A549 (cell line): ENCODE data around the gene AEBP1. TPM values are rescaled to one million over a fixed set of nuclear protein-coding genes. Genes with fewer than 3 reads are reported as not detected.

Experiments used
- ATAC-seq, 2 experiments: fragments of 200-7000 bp in 1 of 2; fragments of >200 bp in 1 of 2; cut with Nextera tagmentation in 1 of 2; cut with Tn5 transposase in 1 of 2; 3 replicates each; pipeline versions ENCODE4 v1.8.0 to v1.9.1; 2018 to 2020; ENCODE audit warnings: mild to moderate bottlenecking in 1 of 2, moderate library complexity in 1 of 2
- CTCF ChIA-PET: fragments of 300-600 bp; sonication (Branson Sonifier 250); formaldehyde crosslinking; extraction: SDS; loops from one replicate; lab custom pipeline; 2021; ENCODE audit warnings: antibody characterized with exemption, inconsistent platforms; lab: Yijun Ruan, JAX
- POLR2A ChIA-PET: fragments of 350-600 bp; formaldehyde crosslinking; extraction: SDS; loops from one replicate; lab custom pipeline; 2021; ENCODE audit warnings: antibody characterized with exemption, inconsistent platforms; lab: Yijun Ruan, JAX
- DNase-seq, 2 experiments: peaks; one replicate each; pipeline versions ENCODE4 v3.0.0 to v3.0.0-alpha.2; 2011 to 2016; ENCODE audit warnings: low read depth in 1 of 2, low spot score in 1 of 2
- FAIRE-seq: peaks from 2 replicates; lab custom pipeline; 2011; peaks lifted over from hg19 to GRCh38; lab: Jason Lieb, UNC
- H3K27ac ChIP-seq, 2 experiments: fragments of >200 bp; sonication (Bioruptor Twin); formaldehyde crosslinking; 3 replicates each; pipeline ENCODE4 v1.5.1; 2016 to 2017
- H3K4me1 ChIP-seq: fragments of >200 bp; sonication (Bioruptor Twin); formaldehyde crosslinking; 3 replicates; pipeline ENCODE4 v1.6.1; 2016
- H3K4me2 ChIP-seq: fragments of >200 bp; sonication (Bioruptor Twin); formaldehyde crosslinking; 3 replicates; pipeline ENCODE4 v1.6.1; 2016
- H3K4me3 ChIP-seq: fragments of >200 bp; sonication (Bioruptor Twin); formaldehyde crosslinking; 3 replicates; pipeline ENCODE4 v1.5.1; 2016
- H3K9me3 ChIP-seq: fragments of >200 bp; sonication (Bioruptor Twin); formaldehyde crosslinking; 3 replicates; pipeline ENCODE4 v1.6.1; 2016
- BHLHE40 ChIP-seq: IDR thresholded peaks from 2 replicates; pipeline ENCODE4 v1.6.1; 2012; ENCODE audit warnings: low read depth, low read length, inconsistent platforms
- CBX2 ChIP-seq: fragments of 200-600 bp; sonication (generic); IDR thresholded peaks from 2 replicates; pipeline ENCODE4 v1.6.1; 2016; ENCODE audit warnings: low read depth, mild to moderate bottlenecking, borderline replicate concordance
- E2F6 ChIP-seq: IDR thresholded peaks from 2 replicates; pipeline ENCODE4 v1.6.1; 2012; ENCODE audit warnings: low read depth, borderline replicate concordance
- EHF ChIP-seq: fragments of 250-450 bp; sonication (Bioruptor Pico); IDR thresholded peaks from 2 replicates; pipeline ENCODE4 v1.5.0; 2020; ENCODE audit warnings: mild to moderate bottlenecking
- EHMT2 ChIP-seq: fragments of 200-600 bp; sonication (generic); IDR thresholded peaks from 2 replicates; pipeline ENCODE4 v1.6.1; 2016; ENCODE audit warnings: antibody characterized with exemption, low read depth, mild to moderate bottlenecking, moderate library complexity
- EP300 ChIP-seq, 2 experiments: fragments of >200 bp; sonication (Bioruptor Twin); formaldehyde crosslinking; IDR thresholded peaks; 2 replicates in 1 of 2; 3 replicates in 1 of 2; pipeline ENCODE4 v1.6.1; 2016 to 2017
- FOSB ChIP-seq: fragments of 250-450 bp; sonication (Bioruptor Pico); IDR thresholded peaks from 2 replicates; pipeline ENCODE4 v1.5.0; 2020; ENCODE audit warnings: mild to moderate bottlenecking, moderate library complexity
- FOSL2 ChIP-seq, 2 experiments: fragments of 450-650 bp in 1 of 2; fragments of >200 bp in 1 of 2; sonication (Bioruptor Twin) in 1 of 2; formaldehyde crosslinking; IDR thresholded peaks; 2 replicates each; pipeline versions ENCODE4 v1.5.0 to v1.6.1; 2016 to 2020; ENCODE audit warnings: mild to moderate bottlenecking in 1 of 2, moderate library complexity in 1 of 2
- HMGXB4 ChIP-seq: fragments of 250-450 bp; sonication (Bioruptor Pico); IDR thresholded peaks from 2 replicates; pipeline ENCODE4 v1.5.0; 2021; ENCODE audit warnings: mild to moderate bottlenecking, moderate library complexity, borderline replicate concordance
- HOXB13 ChIP-seq: fragments of 250-450 bp; sonication (Bioruptor Pico); IDR thresholded peaks from 2 replicates; pipeline ENCODE4 v1.5.0; 2020; ENCODE audit warnings: low read depth, mild to moderate bottlenecking, moderate library complexity
- JUN ChIP-seq, 2 experiments: fragments of >200 bp; sonication (Bioruptor Twin); formaldehyde crosslinking; IDR thresholded peaks; 2 replicates in 1 of 2; 3 replicates in 1 of 2; pipeline ENCODE4 v1.6.1; 2016 to 2017
- KDM1A ChIP-seq: fragments of 200-600 bp; sonication (generic); IDR thresholded peaks from 2 replicates; pipeline ENCODE4 v1.6.1; 2016; ENCODE audit warnings: low read depth, mild to moderate bottlenecking
- KDM5A ChIP-seq: fragments of 200-600 bp; sonication (generic); IDR thresholded peaks from 2 replicates; pipeline ENCODE4 v1.6.1; 2016; ENCODE audit warnings: antibody characterized with exemption, mild to moderate bottlenecking
- MAZ ChIP-seq: fragments of 150-350 bp; IDR thresholded peaks from 2 replicates; pipeline ENCODE4 v1.6.1; 2014; ENCODE audit warnings: antibody characterized with exemption, low read depth, low read length, borderline replicate concordance
- NR3C1 ChIP-seq: fragments of >200 bp; sonication (Bioruptor Twin); formaldehyde crosslinking; IDR thresholded peaks from 3 replicates; pipeline ENCODE4 v1.6.1; 2017
- RARB ChIP-seq: fragments of 250-450 bp; sonication (Bioruptor Pico); IDR thresholded peaks from 2 replicates; pipeline ENCODE4 v1.8.0; 2021; ENCODE audit warnings: mild to moderate bottlenecking, moderate library complexity
- RFX5 ChIP-seq: fragments of 450-650 bp; IDR thresholded peaks from 2 replicates; pipeline ENCODE4 v1.7.1; 2014; ENCODE audit warnings: antibody characterized with exemption, mild to moderate bottlenecking, moderate library complexity
- SMC3 ChIP-seq: fragments of >200 bp; sonication (Bioruptor Twin); formaldehyde crosslinking; IDR thresholded peaks from 3 replicates; pipeline ENCODE4 v1.6.1; 2018; ENCODE audit warnings: inconsistent platforms
- USF2 ChIP-seq: fragments of 450-650 bp; IDR thresholded peaks from 2 replicates; pipeline ENCODE4 v1.6.1; 2014; ENCODE audit warnings: antibody characterized with exemption
- ZC3H11A ChIP-seq: fragments of 450-650 bp; IDR thresholded peaks from 2 replicates; pipeline ENCODE4 v1.6.1; 2014; ENCODE audit warnings: antibody characterized with exemption, mild to moderate bottlenecking
- ZFP36 ChIP-seq: fragments of 450-650 bp; IDR thresholded peaks from 2 replicates; pipeline ENCODE4 v1.6.1; 2014; ENCODE audit warnings: borderline replicate concordance; ENCODE audit not compliant: partially characterized antibody
- WGBS: methylation state at CpG from one replicate; pipeline ENCODE4 v1.1.6; 2017; ENCODE audit errors: missing lambda C conversion rate; 5-methylcytosine and 5-hydroxymethylcytosine counted together
- polyA plus RNA-seq, 4 experiments: library from polyadenylated mRNA; depleted of rRNA in 3 of 4; stranded (reverse); fragments of >200 nt; fragmentation: RNase III in 1 of 4; extraction: RNeasy Plus Mini Kit Qiagen cat#74134 plus additional on column Dnase treatment in 1 of 4; gene quantifications; 2 replicates in 3 of 4; 3 replicates in 1 of 4; pipeline ENCODE4 v1.2.3, GENCODE V29; 2011 to 2017
- TF ChIP-seq, protein P1 (sequence below): fragments of >200 bp; sonication (Bioruptor Twin); formaldehyde crosslinking; IDR thresholded peaks from 3 replicates; pipeline ENCODE4 v1.6.1; 2016
- TF ChIP-seq, protein P2 (sequence below): fragments of >200 bp; sonication (Bioruptor Twin); formaldehyde crosslinking; IDR thresholded peaks from 3 replicates; pipeline ENCODE4 v1.5.1; 2016
- TF ChIP-seq, protein P3 (sequence below): IDR thresholded peaks from 2 replicates; pipeline ENCODE4 v1.6.1; 2012

The AEBP1 gene
- polyA plus RNA-seq, 2 of the 4 experiments (the other 2 are of a cell fraction) = not detected

DNA sequence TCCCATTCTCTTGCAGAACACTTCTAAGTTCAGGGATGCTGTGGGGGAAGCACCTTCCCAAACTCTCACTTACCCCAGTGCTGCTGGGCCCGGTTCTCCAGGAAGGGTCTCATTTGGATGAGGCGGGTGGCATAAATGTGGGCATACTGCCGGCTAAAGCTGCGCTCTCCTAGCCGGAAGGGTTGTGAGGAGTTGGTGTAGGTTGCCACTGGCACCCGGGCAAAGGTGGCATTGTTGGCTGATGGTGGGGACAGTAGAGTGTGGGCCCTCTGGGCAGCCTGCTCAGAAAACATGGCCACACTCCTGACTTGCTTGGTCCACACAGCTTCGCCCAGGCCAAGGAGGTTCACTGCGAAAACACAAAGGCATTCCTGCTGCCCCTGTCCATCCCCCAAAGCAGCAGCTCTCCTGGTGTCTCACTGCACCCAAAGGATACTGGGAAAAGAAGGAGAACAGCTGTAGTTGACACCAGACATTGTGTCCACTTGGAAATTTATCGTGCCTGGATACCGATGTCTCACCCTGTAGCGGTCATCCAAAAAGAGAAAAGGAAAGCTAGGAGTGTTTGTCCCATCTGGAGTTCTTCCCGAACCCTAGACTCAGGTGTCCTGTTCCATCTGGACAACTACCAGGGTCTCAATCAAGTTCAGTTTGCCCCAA, 17.7 kb downstream of the AEBP1 start (continued):
- TF ChIP-seq E2F6 = no peak

GRCh38 chr7:44122529-44122928, 18.4 kb downstream of the AEBP1 start:
- 38% methylated on average over 1 of the region's 1 CpG for WGBS
- POLR2A ChIA-PET = interaction anchor here (0.9 to 1.7 kb wide), 4 partner anchors 24 to 79 kb away, joined by 3 to 5 read pairs (median 3); partner anchors contain the start of genes DBNL and YKT6
- DNase-seq (no peak), FAIRE-seq (no peak), ATAC-seq (no peak)
- CTCF ChIA-PET = interaction anchor here (1.2 to 2.2 kb wide), 3 partner anchors 50 to 103 kb away, joined by 4 to 9 read pairs (median 7); no protein-coding TSS in a partner anchor
- peak overlapping the region; percentile 80 to 94 for H3K27ac ChIP-seq
- no peaks in the 10 kb centered on the region for H3K9me3 ChIP-seq
- peak overlapping the region; percentile 80 for H3K4me2 ChIP-seq
- peaks cover 16% of the 10 kb centered on the region for H3K4me1 ChIP-seq
- no peak for TF ChIP-seq ZFP36
- TF ChIP-seq ZC3H11A = no peak
- no peak for TF ChIP-seq FOSL2 (IDR thresholded peaks at IDR 0.05)
- no peak for TF ChIP-seq FOSL2 (CRISPR knock-in tag; IDR thresholded peaks at IDR 0.05)
- TF ChIP-seq, protein P1, sequence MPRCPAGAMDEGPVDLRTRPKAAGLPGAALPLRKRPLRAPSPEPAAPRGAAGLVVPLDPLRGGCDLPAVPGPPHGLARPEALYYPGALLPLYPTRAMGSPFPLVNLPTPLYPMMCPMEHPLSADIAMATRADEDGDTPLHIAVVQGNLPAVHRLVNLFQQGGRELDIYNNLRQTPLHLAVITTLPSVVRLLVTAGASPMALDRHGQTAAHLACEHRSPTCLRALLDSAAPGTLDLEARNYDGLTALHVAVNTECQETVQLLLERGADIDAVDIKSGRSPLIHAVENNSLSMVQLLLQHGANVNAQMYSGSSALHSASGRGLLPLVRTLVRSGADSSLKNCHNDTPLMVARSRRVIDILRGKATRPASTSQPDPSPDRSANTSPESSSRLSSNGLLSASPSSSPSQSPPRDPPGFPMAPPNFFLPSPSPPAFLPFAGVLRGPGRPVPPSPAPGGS = no peak
- TF ChIP-seq, protein P2, sequence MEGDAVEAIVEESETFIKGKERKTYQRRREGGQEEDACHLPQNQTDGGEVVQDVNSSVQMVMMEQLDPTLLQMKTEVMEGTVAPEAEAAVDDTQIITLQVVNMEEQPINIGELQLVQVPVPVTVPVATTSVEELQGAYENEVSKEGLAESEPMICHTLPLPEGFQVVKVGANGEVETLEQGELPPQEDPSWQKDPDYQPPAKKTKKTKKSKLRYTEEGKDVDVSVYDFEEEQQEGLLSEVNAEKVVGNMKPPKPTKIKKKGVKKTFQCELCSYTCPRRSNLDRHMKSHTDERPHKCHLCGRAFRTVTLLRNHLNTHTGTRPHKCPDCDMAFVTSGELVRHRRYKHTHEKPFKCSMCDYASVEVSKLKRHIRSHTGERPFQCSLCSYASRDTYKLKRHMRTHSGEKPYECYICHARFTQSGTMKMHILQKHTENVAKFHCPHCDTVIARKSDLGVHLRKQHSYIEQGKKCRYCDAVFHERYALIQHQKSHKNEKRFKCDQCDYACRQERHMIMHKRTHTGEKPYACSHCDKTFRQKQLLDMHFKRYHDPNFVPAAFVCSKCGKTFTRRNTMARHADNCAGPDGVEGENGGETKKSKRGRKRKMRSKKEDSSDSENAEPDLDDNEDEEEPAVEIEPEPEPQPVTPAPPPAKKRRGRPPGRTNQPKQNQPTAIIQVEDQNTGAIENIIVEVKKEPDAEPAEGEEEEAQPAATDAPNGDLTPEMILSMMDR = no peak
- TF ChIP-seq HOXB13 (CRISPR knock-in tag) = no peak
- no peak for TF ChIP-seq EHF (CRISPR knock-in tag)
- peak overlapping the region; percentile 82 for H3K4me3 ChIP-seq

DNA sequence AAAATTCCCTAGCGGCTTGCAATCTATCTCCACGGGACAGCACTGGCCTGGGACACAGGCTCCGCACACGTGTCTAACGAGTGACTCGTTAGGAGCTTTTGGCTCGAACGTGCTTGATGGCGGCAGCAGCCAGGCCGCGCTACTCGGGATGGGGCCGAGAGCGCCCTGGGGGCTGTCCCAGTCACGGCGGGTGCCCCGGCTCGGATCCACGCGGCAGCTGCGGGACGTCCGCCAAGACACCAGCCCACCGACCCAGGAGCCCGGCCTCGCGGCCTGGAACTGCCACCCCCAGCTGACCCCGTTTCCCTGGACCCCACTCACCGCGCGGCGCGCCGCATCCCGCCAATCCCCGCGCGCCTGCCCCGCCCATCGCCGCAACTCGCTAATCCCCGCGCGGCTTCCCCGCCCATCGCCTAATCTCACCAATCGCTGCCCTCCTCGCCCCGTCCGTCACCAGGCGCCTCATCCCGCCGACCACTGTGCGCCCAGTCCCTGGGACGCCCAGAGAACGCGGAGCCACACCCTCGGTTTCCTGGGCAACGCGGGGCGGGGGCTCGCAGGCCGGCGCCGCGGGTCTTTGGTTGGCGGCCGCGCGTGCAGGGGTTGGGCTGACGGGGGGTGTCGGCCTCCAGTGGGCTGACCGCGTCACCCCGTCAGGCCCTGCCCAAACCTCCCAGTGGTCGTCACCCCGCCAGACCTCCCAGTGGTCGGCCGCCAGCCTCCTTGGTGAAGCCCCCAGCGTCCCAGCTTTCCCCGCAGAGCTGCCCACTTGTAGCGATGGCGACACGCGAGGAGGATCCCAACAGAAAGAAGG, 19.3 kb downstream of the AEBP1 start, which contains the start of gene POLD2:
Gene POLD2, minus strand, starts transcription at position 359 of the 814 bp plus-strand sequence. CDS start 1,495 bp downstream, outside the sequence.
- WGBS = under 1% methylated on average over 30 of the region's 86 CpGs
- Histone ChIP-seq H3K9me3 (no peaks in the 10 kb centered on the region), H3K4me3 (peak within 1 kb of the TSS; percentile 82), H3K4me2 (peak within 1 kb of the TSS; percentile 100), H3K4me1 (peaks cover 16% of the 10 kb centered on the region), H3K27ac (peak within 1 kb of the TSS; percentile 86 to 94)
- DNase-seq (peak; percentile 96 to 99), ATAC-seq (peak; percentile 97 to 99), FAIRE-seq (no peak)
- CTCF ChIA-PET = interaction anchor here (0.7 to 2.2 kb wide), 9 partner anchors 15 to 104 kb away, joined by 3 to 9 read pairs (median 4); no protein-coding TSS in a partner anchor
- POLR2A ChIA-PET = interaction anchor here (0.7 to 1.7 kb wide), 6 partner anchors 24 to 184 kb away, joined by 3 to 5 read pairs (median 4); partner anchors contain the start of genes DBNL and YKT6
- TF ChIP-seq KDM5A (peak; percentile 31; the same call in 1 of the 2 replicates), JUN (IDR thresholded peaks at IDR 0.05) (peak in 1 of 2 experiments; percentile 81; a peak in 3 of 5 replicates), EP300 (IDR thresholded peaks at IDR 0.05) (no peak), EHF (CRISPR knock-in tag) (no peak), FOSB (CRISPR knock-in tag) (no peak), HMGXB4 (no peak), EHMT2 (no peak), RFX5 (peak; percentile 91), SMC3 (no peak), NR3C1 (no peak), KDM1A (no peak), MAZ (no peak), CBX2 (no peak), RARB (0 out of 2 replicates have a peak, but pooled peaks have one; percentile 63), BHLHE40 (peak; percentile 50; the same call in 1 of the 2 replicates), USF2 (no peak)
- TF ChIP-seq, protein P1 = peak; percentile 70; the same call in 2 of the 3 replicates
- TF ChIP-seq, protein P3, sequence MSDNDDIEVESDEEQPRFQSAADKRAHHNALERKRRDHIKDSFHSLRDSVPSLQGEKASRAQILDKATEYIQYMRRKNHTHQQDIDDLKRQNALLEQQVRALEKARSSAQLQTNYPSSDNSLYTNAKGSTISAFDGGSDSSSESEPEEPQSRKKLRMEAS = peak; percentile 94
